HFF-Myc (cell line): ENCODE results near the gene TM7SF3.
"Not testable (repeated sequence)": the region's sequence is repeated elsewhere in the genome, so short reads cannot be mapped to it uniquely, and the experiment has no call there.

Source experiments
- DNase-seq: peaks from one replicate; pipeline ENCODE4 v3.0.0-alpha.2; 2011; ENCODE audit warnings: low read depth; ENCODE audit errors: extremely low read depth
- H3K4me3 ChIP-seq: replicated peaks from 2 replicates; pipeline ENCODE4 v1.5.1; 2011; ENCODE audit warnings: low read depth, mild to moderate bottlenecking, control low read depth, low read length
- CTCF ChIP-seq: IDR thresholded peaks from 2 replicates; pipeline ENCODE4 v1.5.1; 2012; ENCODE audit warnings: mild to moderate bottlenecking, low read depth, low read length, control low read depth; ENCODE audit errors: missing control alignments

The TM7SF3 gene

DNA sequence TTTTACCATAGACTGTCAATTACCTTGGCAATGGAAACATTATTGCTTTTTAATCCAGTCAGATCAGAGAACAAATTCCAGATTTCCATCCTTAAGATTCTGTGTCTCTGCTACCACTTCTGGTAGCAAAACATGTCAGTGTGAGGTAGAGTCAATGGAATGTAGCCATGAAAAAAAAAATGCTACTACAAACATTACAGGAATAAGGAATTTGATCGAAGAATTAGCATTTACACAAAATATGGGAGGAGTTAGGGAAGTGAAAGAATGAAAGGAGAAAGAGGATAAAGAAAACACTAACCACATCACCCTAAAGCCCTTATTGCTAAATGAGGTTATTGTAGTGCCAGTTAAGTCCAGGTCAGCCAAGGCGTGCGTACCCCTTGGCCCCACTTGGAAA is 17.3 kb upstream of the TM7SF3 start:
- no peak overlapping the region for H3K4me3 ChIP-seq
- no peak for TF ChIP-seq CTCF
- no peak for DNase-seq

DNA sequence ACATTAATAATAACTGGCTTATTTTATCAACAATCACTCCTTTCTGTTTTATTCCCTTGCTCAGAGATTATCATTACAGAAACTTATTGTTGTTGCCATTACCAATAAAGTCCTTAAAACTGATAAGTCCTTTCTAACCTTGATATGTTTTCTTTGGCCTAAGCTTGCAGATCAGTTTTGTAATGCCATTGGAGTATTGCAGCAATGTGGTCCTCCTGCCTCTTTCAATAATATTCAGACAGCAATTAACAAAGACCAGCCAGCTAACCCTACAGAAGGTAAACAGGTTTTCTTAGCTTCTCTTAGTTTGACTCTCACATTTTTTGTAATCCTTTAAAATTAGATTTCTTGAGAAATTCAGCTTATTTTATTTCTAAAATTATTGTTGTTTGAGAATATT is 12.1 kb upstream of the TM7SF3 start:
- no peak overlapping the region for H3K4me3 ChIP-seq
- TF ChIP-seq CTCF, result no peak
- no peak for DNase-seq

- no peak for TF ChIP-seq CTCF
- no peak overlapping the region for H3K4me3 ChIP-seq
- no peak for DNase-seq
Observed at GRCh38 chr12:27025116-27025515, 10.9 kb upstream of the TM7SF3 start.

DNA sequence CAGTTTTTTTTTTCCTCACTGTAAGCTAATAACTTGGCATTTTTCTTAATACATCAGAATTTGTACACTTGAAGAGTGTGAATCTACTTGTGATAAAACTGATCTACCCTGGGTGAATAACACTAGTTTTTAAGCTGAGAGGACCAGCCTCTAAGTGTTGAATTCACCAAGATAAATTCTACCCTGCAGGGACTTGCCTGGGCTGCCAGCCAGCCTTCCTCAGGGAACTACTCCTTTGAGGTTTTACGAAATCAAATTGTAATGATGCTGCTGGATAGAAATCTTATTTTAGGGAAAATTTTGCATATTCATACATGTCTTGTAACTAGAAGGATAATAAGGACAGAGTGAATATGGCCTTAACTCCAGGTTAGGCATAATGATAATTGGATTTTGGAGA is 10.1 kb upstream of the TM7SF3 start:
- no peak overlapping the region for H3K4me3 ChIP-seq
- no peak for DNase-seq
- TF ChIP-seq CTCF, result no peak

DNA sequence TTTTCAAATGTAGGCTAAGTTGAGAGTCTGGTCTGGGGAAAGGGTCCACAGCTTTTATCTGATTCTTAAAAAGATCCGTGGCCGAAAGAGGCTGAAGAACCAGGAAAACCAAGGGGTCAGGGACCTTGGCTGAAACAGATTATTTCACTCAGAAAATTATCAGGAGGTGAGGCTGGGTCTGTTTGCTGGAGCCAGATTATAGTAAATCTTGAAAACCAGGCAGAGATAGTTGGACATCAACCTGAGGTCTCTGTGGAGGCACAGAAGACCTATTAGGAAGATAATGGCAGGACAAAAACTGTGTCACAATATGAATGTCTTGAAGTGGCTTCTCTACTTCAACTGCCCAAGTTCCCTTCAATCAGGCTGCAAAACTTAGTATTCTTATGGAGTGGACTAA is 6.6 kb upstream of the TM7SF3 start:
- DNase-seq, result no peak
- no peak for TF ChIP-seq CTCF
- H3K4me3 ChIP-seq, result no peak overlapping the region

- DNase-seq, result no peak
- TF ChIP-seq CTCF, result no peak
Observed at GRCh38 chr12:27018037-27018436, 3.9 kb upstream of the TM7SF3 start.

DNA sequence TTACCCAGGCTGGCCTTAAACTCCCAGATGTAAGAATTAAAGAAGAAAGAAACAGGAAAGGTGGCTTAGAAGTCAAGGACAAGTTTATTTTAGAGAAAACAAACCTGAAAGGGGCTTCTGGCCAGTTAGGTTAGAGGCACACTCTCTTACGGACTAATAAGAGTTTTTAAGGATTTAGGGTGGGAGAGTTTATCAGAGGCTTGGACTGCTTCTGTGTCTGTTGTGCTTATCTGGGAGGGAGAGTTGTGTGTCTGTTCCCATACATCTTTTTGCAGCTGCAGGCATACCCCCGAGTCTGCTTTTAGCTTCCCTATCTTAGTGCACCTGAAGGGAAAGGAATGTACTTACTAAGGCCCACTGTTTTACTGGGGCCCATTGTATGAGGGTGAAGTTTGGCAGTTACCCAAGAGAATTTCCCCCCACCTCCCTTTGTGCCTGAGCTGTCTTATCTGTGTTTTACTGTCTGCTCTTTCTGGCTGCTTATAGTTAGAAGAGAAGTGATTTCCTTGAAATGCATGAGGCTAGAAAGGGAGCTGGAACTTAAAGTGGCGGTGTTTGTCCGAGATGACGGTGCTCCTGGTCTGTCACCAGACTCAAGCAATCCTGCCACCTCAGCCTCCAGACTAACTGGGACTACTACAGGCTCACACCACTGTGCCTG is 3.1 kb upstream of the TM7SF3 start:
- not testable (repeated sequence) for DNase-seq, H3K4me3 ChIP-seq

More at GRCh38 chr12:27018037-27018436, 3.9 kb upstream of the TM7SF3 start:
- no peak overlapping the region for H3K4me3 ChIP-seq
